ENCODE results near the gene BICRA. TPM values are rescaled to one million over a fixed set of nuclear protein-coding genes. Genes with fewer than 3 reads are reported as not detected.

The BICRA gene
- total and polyA plus RNA-seq, 2 donors from 2014 or later: 3.2 to 14.7 TPM

DNA sequence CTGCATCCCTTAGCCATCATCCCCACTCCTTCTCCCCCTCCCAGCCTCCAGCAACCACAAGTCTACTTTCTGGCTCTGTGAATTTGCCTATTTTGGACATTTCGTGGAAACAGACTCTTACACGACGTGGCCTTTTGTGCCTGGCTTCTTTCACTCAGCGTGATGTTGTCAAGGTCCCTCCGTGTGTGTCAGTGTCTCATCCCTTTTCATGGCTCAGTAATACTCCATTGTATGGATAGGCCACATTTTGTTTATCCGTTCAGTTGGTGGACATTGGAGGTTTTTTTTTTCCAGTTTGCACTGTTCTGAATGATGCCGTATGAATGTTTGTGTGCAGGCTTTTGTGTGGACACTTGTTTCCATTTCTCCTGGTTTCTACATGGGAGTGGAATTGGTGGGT, 38.0 kb downstream of the BICRA start:
- H3K4me1 ChIP-seq (ENCODE audit: control insufficient read depth in 2 of 3, insufficient read depth in 2 of 3, low read depth in 1 of 3, low read length in 3 of 3): peaks cover 0 to 12% (median 9%) of the 10 kb centered on the region in 3 donors
- H3K27ac ChIP-seq (ENCODE audit: low read depth in 2 of 2, low read length in 2 of 2): no peak overlapping the region
- H3K36me3 ChIP-seq (ENCODE audit: control insufficient read depth in 2 of 3, insufficient read depth in 3 of 3, low read length in 3 of 3): peaks cover 0 to 4% (median 0%) of the 10 kb centered on the region in 3 donors
- H3K4me3 ChIP-seq (ENCODE audit: low read length in 3 of 3): no peak overlapping the region
- H3K9ac ChIP-seq (ENCODE audit: low read length in 3 of 3): no peak overlapping the region
- FAIRE-seq (no peak), DNase-seq (no peak)
- intact Hi-C loops (cut with DNase I): no loop called here
- TF ChIP-seq, protein P1, sequence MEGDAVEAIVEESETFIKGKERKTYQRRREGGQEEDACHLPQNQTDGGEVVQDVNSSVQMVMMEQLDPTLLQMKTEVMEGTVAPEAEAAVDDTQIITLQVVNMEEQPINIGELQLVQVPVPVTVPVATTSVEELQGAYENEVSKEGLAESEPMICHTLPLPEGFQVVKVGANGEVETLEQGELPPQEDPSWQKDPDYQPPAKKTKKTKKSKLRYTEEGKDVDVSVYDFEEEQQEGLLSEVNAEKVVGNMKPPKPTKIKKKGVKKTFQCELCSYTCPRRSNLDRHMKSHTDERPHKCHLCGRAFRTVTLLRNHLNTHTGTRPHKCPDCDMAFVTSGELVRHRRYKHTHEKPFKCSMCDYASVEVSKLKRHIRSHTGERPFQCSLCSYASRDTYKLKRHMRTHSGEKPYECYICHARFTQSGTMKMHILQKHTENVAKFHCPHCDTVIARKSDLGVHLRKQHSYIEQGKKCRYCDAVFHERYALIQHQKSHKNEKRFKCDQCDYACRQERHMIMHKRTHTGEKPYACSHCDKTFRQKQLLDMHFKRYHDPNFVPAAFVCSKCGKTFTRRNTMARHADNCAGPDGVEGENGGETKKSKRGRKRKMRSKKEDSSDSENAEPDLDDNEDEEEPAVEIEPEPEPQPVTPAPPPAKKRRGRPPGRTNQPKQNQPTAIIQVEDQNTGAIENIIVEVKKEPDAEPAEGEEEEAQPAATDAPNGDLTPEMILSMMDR (IDR thresholded peaks at IDR 0.05; ENCODE audit: borderline replicate concordance, extremely low read depth, insufficient read depth): no peak
- no peaks in the 10 kb centered on the region for H3K27me3 ChIP-seq (ENCODE audit: control insufficient read depth, insufficient read depth, low read length)
- no peaks in the 10 kb centered on the region for H3K9me3 ChIP-seq (ENCODE audit: control insufficient read depth in 2 of 3, insufficient read depth in 1 of 3, low read length in 3 of 3)

DNA sequence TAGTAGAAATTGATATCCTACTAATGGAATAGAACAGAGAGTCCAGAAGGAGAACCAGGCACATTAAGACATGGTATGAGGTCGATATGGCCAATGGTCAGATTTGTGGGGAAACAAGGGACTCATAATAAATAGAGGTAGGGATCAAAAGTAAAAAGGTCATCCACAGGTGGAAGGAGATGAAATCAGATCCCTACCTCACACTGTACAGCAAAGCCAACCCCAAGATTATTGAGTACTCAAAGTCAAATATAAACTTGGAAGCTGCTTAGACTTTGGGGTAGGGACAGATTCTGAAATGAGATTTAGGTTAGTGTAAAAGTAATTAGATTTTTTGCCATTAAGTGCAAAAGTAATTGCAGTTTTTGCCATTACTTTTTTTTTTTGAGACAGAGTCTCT, 40.7 kb downstream of the BICRA start:
- H3K36me3 ChIP-seq (ENCODE audit: control insufficient read depth in 2 of 3, insufficient read depth in 3 of 3, low read length in 3 of 3): peaks cover 0 to 4% (median 3%) of the 10 kb centered on the region in 3 donors
- intact Hi-C loops (cut with DNase I): no loop called here

DNA sequence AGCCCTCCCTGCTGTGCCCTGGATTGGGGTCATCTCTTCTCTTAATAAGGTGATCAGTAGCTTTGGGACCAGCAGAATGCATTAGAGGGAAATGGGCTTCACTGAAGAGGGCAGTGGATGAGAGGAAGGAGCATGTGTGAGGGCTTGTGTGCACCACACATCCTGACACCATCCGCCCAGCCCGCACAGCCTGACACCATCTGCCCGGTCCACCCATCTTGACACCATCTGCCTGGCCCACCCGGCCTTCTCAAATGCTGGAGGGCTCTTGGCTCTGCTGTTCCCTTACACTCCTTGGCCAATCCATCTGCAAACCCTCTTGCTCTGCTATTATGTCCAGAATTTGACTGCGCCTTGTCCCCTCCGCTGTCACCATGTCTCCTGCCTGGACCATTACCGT, 41.8 kb downstream of the BICRA start:
- H3K4me3 ChIP-seq (ENCODE audit: low read length in 3 of 3): no peak overlapping the region
- H3K4me1 ChIP-seq (ENCODE audit: control insufficient read depth in 2 of 3, insufficient read depth in 2 of 3, low read depth in 1 of 3, low read length in 3 of 3): no peaks in the 10 kb centered on the region
- no peaks in the 10 kb centered on the region for H3K9me3 ChIP-seq (ENCODE audit: control insufficient read depth in 2 of 3, insufficient read depth in 1 of 3, low read length in 3 of 3)
- FAIRE-seq (no peak), DNase-seq (no peak)
- H3K27ac ChIP-seq (ENCODE audit: low read depth in 2 of 2, low read length in 2 of 2): no peak overlapping the region
- H3K36me3 ChIP-seq (ENCODE audit: control insufficient read depth in 2 of 3, insufficient read depth in 3 of 3, low read length in 3 of 3): peaks cover 0 to 4% (median 3%) of the 10 kb centered on the region in 3 donors
- no peaks in the 10 kb centered on the region for H3K27me3 ChIP-seq (ENCODE audit: control insufficient read depth, insufficient read depth, low read length)
- intact Hi-C loops (cut with DNase I): no loop called here
- TF ChIP-seq, protein P1 (IDR thresholded peaks at IDR 0.05; ENCODE audit: borderline replicate concordance, extremely low read depth, insufficient read depth): no peak
- H3K9ac ChIP-seq (ENCODE audit: low read length in 3 of 3): no peak overlapping the region

More for the DNA sequence above, 40.7 kb downstream of the BICRA start:
- Histone ChIP-seq H3K4me1 (ENCODE audit: control insufficient read depth in 2 of 3, insufficient read depth in 2 of 3, low read depth in 1 of 3, low read length in 3 of 3) (peaks cover 0 to 11% (median 9%) of the 10 kb centered on the region in 3 donors), H3K9ac (ENCODE audit: low read length in 3 of 3) (no peak overlapping the region), H3K27me3 (ENCODE audit: control insufficient read depth, insufficient read depth, low read length) (no peaks in the 10 kb centered on the region), H3K4me3 (ENCODE audit: low read length in 3 of 3) (no peak overlapping the region), H3K27ac (ENCODE audit: low read depth in 2 of 2, low read length in 2 of 2) (peak overlapping the region in 1 of 2 donors; percentile 24), H3K9me3 (ENCODE audit: control insufficient read depth in 2 of 3, insufficient read depth in 1 of 3, low read length in 3 of 3) (no peaks in the 10 kb centered on the region)
- no peak for DNase-seq
- TF ChIP-seq, protein P1 (IDR thresholded peaks at IDR 0.05; ENCODE audit: borderline replicate concordance, extremely low read depth, insufficient read depth): no peak
- no peak for FAIRE-seq

DNA sequence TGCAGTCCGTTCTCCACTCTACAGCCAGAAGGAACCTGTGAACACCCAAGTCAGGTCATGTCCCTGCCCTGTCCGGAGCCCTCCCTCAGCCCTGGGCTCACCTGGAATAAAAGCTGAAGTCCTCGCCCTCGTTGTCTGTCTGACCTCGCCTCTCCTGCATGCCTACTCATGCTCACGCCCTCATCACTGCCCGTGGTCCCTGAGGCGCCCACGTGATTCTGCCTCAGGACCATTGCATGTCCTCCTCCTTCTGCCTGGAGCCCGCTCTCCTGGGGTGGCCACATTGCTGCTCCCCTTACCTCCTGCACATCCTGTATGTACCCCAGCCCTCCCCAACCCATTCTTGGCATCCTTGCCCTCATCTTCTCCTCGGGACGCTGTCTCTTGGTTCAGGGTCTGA, 42.2 kb downstream of the BICRA start:
- no peak overlapping the region for H3K4me3 ChIP-seq (ENCODE audit: low read length in 3 of 3)
- no peak for FAIRE-seq
- intact Hi-C loops (cut with DNase I): no loop called here
- H3K9ac ChIP-seq (ENCODE audit: low read length in 3 of 3): no peak overlapping the region
- TF ChIP-seq, protein P1 (IDR thresholded peaks at IDR 0.05; ENCODE audit: borderline replicate concordance, extremely low read depth, insufficient read depth): no peak
- H3K9me3 ChIP-seq (ENCODE audit: control insufficient read depth in 2 of 3, insufficient read depth in 1 of 3, low read length in 3 of 3): no peaks in the 10 kb centered on the region
- no peak for DNase-seq
- H3K4me1 ChIP-seq (ENCODE audit: control insufficient read depth in 2 of 3, insufficient read depth in 2 of 3, low read depth in 1 of 3, low read length in 3 of 3): no peaks in the 10 kb centered on the region
- no peaks in the 10 kb centered on the region for H3K27me3 ChIP-seq (ENCODE audit: control insufficient read depth, insufficient read depth, low read length)
- peaks cover 0 to 4% (median 3%) of the 10 kb centered on the region in 3 donors for H3K36me3 ChIP-seq (ENCODE audit: control insufficient read depth in 2 of 3, insufficient read depth in 3 of 3, low read length in 3 of 3)
- H3K27ac ChIP-seq (ENCODE audit: low read depth in 2 of 2, low read length in 2 of 2): no peak overlapping the region
